Calu3 (cell line): ENCODE data around the gene NOL3. TPM values are rescaled to one million over a fixed set of nuclear protein-coding genes. Genes with fewer than 3 reads are reported as not detected.

Experiments
- BruUV-seq: library from RNA; stranded (reverse); fragments of 400-500 nt; replicated peaks from 2 replicates; lab custom pipeline; 2021; lab: Mats Ljungman, UMichigan
- CTCF ChIA-PET: fragments of 300-600 bp; sonication (Branson Sonifier 250); formaldehyde crosslinking; loops from one replicate; lab custom pipeline; 2022; ENCODE audit warnings: antibody characterized with exemption; lab: Charles Lee
- DNase-seq: peaks from one replicate; pipeline ENCODE4 v3.0.0; 2022
- H3K27ac Mint-ChIP-seq: one replicate; pipeline ENCODE4 v1.8.0; 2022; ENCODE audit warnings: mixed read lengths; ENCODE audit not compliant: unreplicated experiment
- H3K27me3 Mint-ChIP-seq: one replicate; pipeline ENCODE4 v1.8.0; 2022; ENCODE audit warnings: mixed read lengths; ENCODE audit not compliant: unreplicated experiment
- H3K36me3 Mint-ChIP-seq: one replicate; pipeline ENCODE4 v1.8.0; 2022; ENCODE audit warnings: mild to moderate bottlenecking, moderate library complexity, mixed read lengths; ENCODE audit not compliant: insufficient read depth, unreplicated experiment
- H3K4me1 Mint-ChIP-seq: one replicate; pipeline ENCODE4 v1.8.0; 2022; ENCODE audit warnings: mild to moderate bottlenecking, low read depth, mixed read lengths; ENCODE audit not compliant: unreplicated experiment
- H3K4me3 Mint-ChIP-seq: one replicate; pipeline ENCODE4 v1.8.0; 2022; ENCODE audit warnings: mild to moderate bottlenecking, low read depth, moderate library complexity, mixed read lengths; ENCODE audit not compliant: unreplicated experiment
- H3K9me3 Mint-ChIP-seq: one replicate; pipeline ENCODE4 v1.8.0; 2022; ENCODE audit warnings: low read depth, mixed read lengths; ENCODE audit not compliant: unreplicated experiment
- CTCF ChIP-seq: fragments of 200-600 bp; IDR thresholded peaks from one replicate; pipeline ENCODE4 v1.8.0; 2022; ENCODE audit warnings: antibody characterized with exemption; ENCODE audit not compliant: unreplicated experiment
- intact Hi-C: fragments of 100-400 bp; cut with micrococcal nuclease; formaldehyde crosslinking; loops from one replicate; pipeline ENCODE4 v1.10.0; 2022; ENCODE audit not compliant: unreplicated experiment
- total RNA-seq: library from RNA; stranded (reverse); gene quantifications from 2 replicates; pipeline ENCODE4 v1.2.3, GENCODE V29; 2022

Gene NOL3
- total RNA-seq, 1 experiment from 2014 or later, result 33.5 TPM

DNA sequence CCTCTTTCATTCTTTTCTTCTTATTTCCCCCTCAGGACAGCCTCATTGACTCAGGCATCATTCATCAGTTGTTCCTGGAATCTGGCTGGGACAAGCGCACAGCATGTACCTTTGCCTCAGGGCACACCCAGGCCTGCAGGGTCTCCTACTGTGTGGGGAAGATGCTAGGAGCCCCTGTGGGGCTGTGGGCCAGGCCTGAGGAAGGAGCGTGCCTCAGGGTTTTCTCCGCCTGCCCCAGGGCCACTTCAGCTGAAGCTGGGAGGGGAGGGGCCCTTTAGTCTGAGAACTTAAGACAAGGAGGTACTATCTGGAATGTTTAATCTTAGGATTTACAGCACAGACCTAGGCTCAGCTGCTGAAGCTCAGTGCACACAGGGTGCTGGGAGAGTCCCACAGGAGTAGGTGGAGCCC is 36.5 kb downstream of the NOL3 start:
- no peak for DNase-seq
- H3K36me3 Mint-ChIP-seq, result peaks cover 42% of the 10 kb centered on the region
- no TSS peak for BruUV-seq
- intact Hi-C loops, result no loop called here
- H3K27ac Mint-ChIP-seq, result peak overlapping the region; percentile 11
- peaks cover 13% of the 10 kb centered on the region for H3K27me3 Mint-ChIP-seq
- no peaks in the 10 kb centered on the region for H3K4me1 Mint-ChIP-seq
- no peak overlapping the region for H3K4me3 Mint-ChIP-seq
- TF ChIP-seq CTCF, result no peak
- CTCF ChIA-PET, result no interaction called here
- H3K9me3 Mint-ChIP-seq, result no peaks in the 10 kb centered on the region

GRCh38 chr16:67207249-67208091 is 37.1 kb downstream of the NOL3 start:
- H3K4me1 Mint-ChIP-seq, result no peaks in the 10 kb centered on the region
- peaks cover 13% of the 10 kb centered on the region for H3K27me3 Mint-ChIP-seq
- peak overlapping the region; percentile 11 for H3K27ac Mint-ChIP-seq
- no peak for TF ChIP-seq CTCF
- intact Hi-C loops, result no loop called here
- H3K4me3 Mint-ChIP-seq, result no peak overlapping the region
- H3K36me3 Mint-ChIP-seq, result peaks cover 37% of the 10 kb centered on the region
- DNase-seq, result no peak
- no TSS peak for BruUV-seq
- CTCF ChIA-PET, result interaction anchor here (0.6 kb wide), 1 partner anchor 166 kb away, joined by 4 read pairs; no protein-coding TSS in a partner anchor
- no peaks in the 10 kb centered on the region for H3K9me3 Mint-ChIP-seq

DNA sequence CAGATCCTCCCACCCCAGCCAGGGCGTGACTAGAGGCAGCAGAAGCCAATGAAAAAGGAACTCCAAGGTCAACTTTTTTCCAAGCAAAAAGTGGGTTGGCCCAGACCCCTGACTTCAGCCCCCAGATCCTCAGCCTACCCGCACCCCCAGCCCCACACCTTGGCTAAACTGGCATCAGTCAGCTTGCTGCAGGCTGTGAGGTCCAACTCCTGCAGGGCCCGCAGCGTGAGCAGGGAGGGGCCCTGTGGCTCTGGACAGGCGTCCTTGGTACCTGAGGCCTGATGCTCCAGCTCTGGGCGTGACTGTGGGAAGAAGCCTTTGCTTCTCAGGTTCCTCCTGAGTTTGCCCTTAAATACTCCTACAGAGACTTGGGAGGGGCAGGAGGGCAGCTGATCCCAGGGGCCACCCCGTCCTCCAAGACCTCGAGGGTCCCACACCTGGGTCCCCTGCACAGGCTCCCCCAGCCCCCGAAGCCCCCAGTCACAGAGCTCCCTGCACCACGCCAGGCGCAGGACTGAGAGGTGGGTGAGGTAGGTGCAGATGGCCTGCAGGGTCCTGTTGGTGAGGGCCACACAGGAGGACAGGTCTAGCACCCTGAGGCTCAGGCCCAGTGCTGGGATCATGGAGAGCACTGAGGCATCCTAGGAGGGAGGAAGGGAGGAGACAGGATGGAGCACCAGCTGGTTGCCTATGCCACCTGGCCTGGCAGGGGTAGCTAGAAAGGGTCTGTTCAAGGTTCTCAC is 38.0 kb downstream of the NOL3 start:
- intact Hi-C loops, result no loop called here
- Mint-ChIP-seq H3K27ac (no peak overlapping the region), H3K9me3 (no peaks in the 10 kb centered on the region), H3K4me1 (no peaks in the 10 kb centered on the region), H3K36me3 (peaks cover 28% of the 10 kb centered on the region), H3K4me3 (no peak overlapping the region), H3K27me3 (peaks cover 13% of the 10 kb centered on the region)
- no peak for TF ChIP-seq CTCF
- DNase-seq, result no peak
- CTCF ChIA-PET, result interaction anchor here (0.6 kb wide), 1 partner anchor 165 kb away, joined by 4 read pairs; no protein-coding TSS in a partner anchor
- BruUV-seq, result no TSS peak

GRCh38 chr16:67209565-67209964 is 39.2 kb downstream of the NOL3 start:
- Mint-ChIP-seq H3K4me1 (no peaks in the 10 kb centered on the region), H3K27ac (no peak overlapping the region), H3K27me3 (peaks cover 13% of the 10 kb centered on the region), H3K4me3 (no peak overlapping the region), H3K36me3 (peaks cover 16% of the 10 kb centered on the region), H3K9me3 (no peaks in the 10 kb centered on the region)
- no TSS peak for BruUV-seq
- no peak for DNase-seq
- intact Hi-C loops, result no loop called here
- TF ChIP-seq CTCF, result no peak
- CTCF ChIA-PET, result no interaction called here
